Head of caudate nucleus (tissue), 42 donors: ENCODE measurements around the gene IRX2.

Source experiments
- DNase-seq, 42 donors: peaks; one replicate each; pipeline versions ENCODE4 v3.0.0 to v3.0.0-alpha.2; 2020 to 2021; ENCODE audit warnings: mixed read lengths in 7 of 42
- intact Hi-C: fragments of 100-400 bp; cut with DNase I; formaldehyde crosslinking; loops from one replicate; pipeline ENCODE4 v1.15.0; 2022

IRX2 gene

DNA sequence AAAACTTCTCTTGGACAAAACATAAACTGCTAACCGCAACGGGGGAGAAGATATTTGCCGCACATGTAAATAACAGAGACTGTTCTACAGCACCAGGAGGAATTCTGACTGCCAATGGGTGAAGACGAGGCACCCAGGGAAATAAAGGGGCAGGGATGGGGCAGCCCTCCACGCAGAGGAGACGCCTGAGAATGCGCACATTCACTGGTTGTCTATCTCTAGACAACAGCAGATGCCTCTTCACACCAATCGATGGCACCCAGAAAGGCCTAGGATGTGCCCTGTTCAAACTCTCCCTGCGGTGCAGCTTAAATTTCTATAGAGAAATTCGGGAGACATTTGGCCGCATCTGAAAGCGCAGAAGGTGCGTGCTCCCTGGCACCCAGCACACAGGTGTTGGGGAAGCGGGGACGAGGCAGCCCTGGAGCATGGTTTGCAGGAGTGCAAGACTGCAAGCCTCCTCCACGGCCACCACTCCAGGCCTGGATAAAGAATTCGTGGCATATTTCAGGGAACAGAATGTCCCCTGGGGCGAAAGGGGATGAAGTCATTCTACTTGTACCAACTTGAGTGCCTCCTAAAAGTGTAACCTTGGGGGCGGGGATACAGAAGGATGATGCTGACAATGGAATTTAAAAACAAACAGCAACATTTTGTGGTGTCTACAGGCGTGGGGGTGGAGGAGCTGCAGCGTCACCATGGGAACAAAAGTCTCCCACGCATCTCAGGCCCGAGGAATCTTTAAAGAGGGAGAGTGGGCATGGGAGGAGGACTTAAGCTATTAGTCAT is 6.3 kb upstream of the IRX2 start:
- intact Hi-C loops: no loop called here
- DNase-seq: peak in 2 of 42 donors; percentile 10 to 26

DNA sequence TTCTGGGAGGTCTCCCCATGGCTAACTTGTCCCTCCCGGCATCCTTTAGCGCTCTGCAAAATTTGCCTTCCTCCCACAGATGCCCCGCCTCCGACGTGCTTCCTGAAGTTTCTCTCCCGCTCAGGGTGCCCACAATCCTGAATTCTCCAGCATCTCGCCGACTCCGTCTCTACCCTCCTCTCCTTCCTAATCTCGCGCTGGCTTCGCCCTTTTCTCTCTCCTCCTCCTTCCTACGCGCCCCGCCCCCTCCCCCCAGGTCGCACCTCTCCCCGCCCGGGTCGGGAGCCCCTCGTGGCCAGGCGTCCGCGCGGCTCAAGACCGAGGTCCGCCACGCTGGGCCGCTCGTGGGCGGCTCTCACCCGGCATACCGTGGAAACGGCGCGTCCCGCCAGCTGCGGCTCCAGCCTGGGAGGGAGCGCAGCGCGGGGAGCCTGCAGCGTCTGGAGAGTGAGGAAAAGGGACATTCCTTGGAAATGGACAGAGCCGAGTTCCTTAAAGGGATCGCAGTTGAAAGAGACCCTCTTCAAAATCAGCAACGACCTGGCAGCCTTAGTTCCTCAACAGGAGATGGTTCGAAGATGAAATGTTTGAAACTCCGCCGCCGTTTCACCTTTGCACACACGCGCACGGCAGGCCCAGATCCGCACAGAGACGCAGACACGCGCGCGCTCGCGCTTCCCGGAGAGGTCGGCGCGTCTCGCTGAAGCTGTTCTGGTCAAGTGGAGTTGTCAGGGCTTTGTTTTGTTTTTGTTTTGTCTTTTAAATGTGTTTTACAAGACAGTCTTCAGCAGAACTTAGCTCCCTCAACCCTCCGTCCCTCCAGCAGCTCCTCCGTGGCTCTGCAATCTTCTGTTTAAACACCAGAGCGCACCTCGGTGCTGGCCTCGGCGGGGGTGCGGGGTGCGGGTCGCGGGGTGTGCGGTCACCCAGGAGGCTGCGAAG is 5.0 kb upstream of the IRX2 start:
- intact Hi-C loops: no loop called here
- DNase-seq: peak in 2 of 42 donors; percentile 25 to 34

DNA sequence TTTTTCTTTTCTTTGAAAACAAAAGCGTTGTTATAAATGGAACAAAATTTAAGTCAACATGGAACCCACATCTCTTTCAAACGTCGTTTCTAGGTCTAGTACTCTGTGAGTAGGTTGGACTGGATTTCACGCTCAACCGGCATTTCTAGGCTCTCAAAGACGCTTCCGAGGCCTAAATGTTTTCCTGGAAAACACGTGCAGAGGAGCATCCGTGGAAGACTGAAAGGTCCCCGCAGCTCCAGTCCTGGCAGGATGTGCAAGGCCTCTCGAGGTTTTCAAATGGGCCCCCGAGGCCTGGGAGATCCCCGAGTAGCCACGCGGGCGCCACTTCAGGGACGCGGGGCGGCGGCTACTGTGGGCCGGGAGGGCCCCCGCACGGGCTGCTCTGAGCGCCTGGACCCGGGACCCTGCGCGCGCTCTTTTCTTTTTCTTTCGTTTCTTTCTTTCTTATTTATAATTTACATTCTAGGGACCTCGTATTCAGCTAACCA is 4.2 kb upstream of the IRX2 start:
- peak in 1 of 42 donors; percentile 25 for DNase-seq
- intact Hi-C loops: no loop called here

DNA sequence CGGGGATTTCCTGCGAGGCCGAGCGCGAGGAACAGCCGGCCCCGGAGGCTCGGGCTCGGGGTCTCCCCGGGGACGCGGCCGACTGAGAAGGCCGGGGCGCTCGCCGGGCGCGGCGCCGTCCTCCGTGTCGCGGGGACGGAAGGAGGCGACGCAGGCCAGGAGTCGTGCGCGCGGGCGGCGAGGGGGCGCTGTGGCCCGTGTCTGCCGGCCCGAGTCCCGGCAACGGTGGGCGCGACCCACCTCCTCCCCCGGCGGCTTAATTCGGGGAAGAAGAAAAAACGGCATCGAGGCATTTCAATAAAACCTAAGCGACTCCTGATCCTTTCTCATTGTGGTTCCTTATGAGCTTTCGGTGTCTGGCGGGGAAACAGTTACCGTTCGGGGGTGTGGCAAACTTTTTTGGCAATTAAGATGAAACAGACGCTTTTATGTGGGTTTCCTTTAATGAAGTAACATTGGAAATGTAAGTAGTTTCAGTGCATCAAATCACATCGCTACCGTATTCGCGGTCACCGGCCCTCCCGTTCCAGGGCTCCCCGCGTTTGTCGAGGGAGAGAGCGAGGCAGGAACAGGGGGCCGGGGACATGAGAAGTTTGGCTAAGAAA is 3.7 kb upstream of the IRX2 start:
- DNase-seq: peak in 2 of 42 donors; percentile 31 to 35

DNA sequence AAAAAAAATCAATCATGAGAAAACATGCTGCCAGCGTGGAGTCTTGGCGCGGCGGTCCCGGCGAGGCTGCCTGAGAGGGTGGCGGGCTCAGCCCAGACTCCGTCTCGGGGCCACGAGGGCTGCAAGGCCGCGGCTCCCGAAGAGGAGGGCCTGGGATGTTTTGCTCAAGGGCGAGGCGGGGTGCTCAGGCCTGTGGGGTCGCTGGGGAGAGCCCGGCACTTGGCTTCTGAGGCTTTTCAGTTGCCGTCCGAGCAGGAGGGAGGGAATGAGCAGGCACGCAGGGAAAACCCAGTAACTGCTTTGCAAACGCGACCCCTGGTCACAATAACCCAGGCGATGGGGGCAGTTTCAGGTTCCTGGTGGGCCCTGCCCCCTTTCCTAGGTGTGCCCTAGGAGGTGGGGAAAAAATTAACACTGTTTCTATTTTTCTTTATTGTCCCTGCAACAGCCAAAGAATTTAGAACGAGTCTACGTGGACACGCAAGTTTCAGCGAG is 3.2 kb upstream of the IRX2 start:
- DNase-seq: peak in 2 of 42 donors; percentile 24 to 31
- intact Hi-C loops: no loop called here

More for the DNA sequence above, 3.7 kb upstream of the IRX2 start:
- intact Hi-C loops: no loop called here

DNA sequence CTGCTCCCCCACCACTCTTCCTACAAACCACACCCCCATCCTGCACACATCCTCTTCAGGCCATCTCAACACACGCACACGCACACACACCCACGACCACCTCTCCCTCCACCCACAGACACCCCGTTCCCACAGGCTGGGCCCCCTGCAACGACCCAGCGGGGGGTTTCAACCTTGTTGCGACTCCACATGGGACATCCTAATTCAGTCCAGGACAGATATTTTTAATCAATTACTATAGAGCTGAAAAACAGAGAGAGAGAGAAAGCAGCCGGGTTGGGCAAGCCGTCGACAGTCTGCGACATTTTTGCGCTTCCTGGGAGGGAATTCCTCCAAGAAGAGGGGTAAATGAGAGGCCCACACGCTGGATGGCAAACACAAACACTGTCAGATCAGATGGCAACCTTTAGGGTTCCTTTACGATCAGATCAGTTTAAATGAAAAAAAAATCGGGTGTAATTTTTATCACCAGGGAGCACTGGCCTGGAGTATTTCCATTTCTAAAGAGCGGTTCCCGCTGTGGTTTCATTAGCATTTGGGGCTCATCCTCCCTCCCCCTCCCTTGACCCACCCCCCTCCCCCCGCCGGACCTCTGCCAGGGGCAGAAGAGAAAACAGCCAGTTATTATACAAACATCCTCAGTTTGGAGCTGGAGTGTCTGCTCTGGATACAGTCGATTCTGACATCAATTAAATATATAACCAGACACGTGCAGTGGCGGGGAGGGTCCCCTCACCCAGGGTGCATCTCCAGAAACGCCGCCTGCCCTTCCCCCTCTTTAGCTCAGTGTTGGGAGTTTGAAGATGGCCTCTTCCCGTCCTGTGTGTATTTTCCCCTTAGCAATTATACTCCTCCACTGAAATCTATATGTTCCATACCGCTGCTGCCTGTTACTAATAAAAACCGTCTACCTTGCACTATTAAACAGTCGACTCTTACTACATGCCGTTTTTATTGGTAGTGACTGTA is 2.3 kb upstream of the IRX2 start:
- intact Hi-C loops: no loop called here
- DNase-seq: peak in 1 of 42 donors; percentile 25

DNA sequence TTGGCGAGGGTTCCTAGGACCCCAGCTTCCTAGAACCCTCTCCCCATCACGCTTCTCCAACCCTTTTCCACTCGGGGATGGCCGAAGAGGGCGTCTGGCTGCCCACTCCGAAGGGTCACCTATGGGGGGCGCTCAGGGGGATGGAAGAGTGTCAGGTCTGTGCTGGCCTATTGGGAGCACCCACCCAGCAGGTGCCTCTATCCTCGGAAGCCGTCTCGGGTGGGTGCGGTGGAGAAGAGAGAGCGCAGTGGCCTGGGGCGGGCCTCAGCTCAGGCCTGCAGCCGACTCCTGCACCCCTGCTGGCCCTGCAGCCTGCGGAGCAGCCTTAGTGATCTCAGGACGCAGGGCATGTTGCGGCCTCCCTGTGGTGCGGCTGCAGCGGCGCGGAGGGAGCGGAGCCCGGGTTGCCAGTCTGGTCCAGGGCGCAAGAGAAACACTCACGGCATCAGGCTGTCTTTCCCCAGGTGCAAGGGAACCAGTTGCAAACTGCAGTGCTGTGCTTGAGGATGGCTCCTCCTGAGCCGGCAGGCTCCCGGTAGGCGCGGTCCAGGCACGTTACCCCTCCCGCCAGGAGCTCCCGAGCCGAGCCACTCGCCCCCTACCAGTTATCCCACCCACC is 1.5 kb upstream of the IRX2 start:
- intact Hi-C loops: no loop called here
- DNase-seq: peak in 1 of 42 donors; percentile 19

DNA sequence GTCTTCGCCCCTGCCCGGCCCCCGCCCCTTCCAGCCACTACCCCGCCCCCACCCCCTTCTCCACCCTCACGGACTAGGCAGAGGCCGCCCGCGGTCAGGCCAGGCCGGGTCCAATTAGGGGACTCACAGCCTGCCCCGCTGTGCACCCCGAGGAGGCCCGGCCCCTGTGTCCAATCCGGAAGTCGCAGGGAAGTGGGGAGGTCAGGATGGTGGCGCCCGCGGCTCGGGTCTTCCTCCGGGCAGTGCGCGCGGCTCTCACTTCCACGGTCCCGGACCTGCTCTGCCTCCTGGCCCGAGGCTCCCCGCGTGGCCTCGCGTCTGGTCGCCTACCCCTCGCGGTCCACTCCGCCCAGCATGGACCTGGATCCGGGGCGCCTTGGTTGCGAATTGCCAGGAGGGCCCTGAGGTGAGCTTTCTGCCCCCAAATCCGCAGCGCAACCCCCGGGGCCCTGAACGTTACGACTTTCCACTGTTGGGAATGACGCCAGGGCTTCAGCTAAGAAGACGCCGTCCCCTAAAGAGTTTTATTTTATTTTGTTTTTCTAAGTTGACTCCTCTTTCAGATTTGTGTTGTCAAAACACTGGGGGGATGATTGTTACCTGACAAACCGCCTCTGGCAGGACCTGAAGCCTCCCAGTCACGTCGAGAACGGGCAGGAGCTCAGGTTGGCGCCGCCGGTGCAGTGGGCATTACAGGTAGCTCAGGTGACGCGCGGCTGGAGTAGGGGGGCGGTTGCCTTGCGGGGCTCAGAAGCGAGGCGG is 763 bp upstream of the IRX2 start:
- intact Hi-C loops: no loop called here
- peak in 3 of 42 donors; percentile 22 to 27 (median 24) for DNase-seq

DNA sequence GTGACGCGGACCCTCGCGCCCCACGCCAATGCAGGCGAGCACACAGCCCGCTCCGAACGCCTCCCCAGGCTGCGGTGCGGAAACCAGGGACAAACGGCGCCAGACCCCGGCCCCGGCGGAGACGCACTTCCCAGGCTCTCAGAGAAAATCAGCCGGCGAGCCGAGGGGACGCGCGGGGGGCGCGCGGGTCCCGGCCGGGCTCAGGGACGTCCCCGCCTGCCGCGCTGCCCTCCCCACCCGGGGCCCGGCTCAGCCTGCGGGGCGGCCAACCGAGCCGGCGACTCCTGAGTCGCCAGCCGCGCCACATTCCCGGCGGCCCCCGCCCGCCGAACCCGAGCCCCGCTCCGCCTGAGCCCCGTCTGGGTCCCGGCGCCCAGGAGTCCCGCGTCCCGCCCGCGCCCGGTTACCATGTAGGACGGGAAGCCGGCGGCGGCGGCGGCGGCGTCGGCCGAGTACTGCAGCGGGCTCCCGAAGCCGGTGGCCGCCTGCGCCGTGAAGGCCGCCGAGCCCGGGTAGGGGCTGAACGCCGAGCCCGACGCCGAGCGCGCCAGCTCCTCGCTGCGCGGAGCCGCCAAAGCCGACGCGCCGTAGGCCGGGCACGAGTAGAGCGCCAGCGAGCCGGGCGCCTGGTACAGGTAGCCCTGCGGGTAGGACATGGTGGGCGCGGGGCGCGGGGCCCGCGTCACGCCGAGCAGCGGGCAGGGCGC is 566 bp downstream of the IRX2 start:
- DNase-seq: peak in 3 of 42 donors; percentile 3 to 27 (median 20)
- intact Hi-C loops: no loop called here

DNA sequence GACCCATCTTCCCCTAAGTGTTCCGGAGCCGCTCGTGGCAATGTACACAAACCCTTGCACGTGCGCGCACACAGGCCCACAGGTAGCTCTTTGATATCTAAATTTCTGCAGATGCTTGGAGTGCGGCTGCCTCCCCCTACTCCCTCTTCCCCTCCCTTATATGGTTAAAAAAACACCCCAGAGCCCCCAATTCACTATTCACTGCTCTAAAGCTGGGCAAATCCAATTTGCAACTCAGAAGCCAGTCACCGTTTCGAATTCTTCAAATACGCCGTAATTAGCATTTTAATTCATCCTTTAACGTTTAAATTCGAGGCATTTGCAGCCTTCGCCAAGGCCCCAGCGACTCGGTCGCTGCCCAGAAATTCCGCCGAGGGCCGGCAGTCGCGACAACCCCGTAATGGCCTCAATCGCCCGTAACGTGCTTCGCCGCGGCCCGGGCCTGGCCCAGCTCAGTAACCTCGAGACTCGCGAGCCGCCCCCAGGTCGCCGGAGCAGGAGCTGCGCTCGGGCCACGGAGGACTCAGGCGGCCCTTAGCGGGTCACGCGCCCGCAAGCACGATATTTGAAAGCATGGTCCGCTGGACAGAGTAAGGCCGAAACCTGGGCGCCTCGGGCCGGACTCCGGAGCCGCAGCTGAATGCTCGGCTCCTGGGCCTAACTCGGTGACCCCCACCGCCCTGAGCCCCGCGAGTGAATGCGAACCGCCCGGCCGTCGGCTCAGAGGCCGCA is 1.3 kb downstream of the IRX2 start:
- DNase-seq: peak in 1 of 42 donors; percentile 25
- intact Hi-C loops: no loop called here

DNA sequence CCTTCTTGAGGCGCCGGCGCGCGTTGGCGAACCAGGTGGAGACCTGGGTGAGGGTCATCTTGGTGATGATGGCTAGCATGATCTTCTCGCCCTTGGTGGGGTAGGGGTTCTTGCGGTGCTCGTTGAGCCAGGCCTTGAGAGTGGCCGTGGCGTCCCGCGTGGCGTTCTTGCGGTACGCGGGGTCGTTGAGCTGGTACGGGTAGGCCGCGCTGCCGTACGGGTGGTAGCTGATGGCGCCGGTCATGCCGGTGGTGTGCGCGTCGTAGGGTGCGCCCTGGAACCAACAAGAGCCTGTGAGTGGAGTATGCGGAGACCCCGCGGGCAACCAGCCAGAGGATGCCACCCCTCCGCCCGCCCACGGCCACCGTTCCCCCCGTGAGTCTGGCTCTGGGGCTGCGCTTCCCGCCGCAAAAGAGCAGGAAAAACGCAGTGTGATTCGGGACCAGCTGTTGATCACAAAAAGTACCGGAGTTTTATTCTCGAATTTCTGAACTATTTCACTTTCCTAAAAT is 1.9 kb downstream of the IRX2 start:
- intact Hi-C loops: no loop called here
- peak in 3 of 42 donors; percentile 5 to 20 (median 19) for DNase-seq

DNA sequence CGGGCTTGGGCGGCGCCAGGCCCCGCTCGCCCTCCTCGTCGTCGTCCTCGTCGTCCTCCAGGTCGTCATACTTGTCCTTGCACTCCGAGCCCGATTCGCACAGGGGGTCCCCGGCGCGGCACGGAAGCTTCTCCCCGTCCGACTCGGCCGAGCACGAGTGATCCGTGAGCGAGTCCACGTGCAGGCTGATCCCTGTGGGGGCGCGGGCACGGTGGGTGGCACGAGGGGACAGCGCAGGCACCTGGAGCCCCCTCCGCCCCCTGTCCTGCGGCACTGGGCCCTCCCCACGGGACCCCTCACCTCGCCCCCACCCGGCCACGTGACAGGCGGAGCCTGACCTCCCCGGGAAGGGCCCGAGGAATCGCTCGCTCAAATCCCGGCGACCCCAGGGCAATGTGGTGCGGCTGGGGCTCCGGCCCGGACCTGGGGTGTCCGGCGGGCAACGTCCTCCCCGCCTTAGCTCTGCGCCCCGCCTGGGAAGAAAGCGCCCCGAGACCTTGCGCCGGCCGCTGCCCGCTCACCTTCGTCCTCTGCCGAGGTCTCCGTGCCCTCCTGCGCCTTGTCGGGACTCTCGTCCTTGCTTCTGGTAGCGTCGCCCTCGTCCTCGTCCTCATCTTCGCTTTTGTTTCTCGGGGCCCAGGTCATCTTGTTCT is 2.5 kb downstream of the IRX2 start:
- intact Hi-C loops: no loop called here
- DNase-seq: peak in 4 of 42 donors; percentile 3 to 16 (median 10)

DNA sequence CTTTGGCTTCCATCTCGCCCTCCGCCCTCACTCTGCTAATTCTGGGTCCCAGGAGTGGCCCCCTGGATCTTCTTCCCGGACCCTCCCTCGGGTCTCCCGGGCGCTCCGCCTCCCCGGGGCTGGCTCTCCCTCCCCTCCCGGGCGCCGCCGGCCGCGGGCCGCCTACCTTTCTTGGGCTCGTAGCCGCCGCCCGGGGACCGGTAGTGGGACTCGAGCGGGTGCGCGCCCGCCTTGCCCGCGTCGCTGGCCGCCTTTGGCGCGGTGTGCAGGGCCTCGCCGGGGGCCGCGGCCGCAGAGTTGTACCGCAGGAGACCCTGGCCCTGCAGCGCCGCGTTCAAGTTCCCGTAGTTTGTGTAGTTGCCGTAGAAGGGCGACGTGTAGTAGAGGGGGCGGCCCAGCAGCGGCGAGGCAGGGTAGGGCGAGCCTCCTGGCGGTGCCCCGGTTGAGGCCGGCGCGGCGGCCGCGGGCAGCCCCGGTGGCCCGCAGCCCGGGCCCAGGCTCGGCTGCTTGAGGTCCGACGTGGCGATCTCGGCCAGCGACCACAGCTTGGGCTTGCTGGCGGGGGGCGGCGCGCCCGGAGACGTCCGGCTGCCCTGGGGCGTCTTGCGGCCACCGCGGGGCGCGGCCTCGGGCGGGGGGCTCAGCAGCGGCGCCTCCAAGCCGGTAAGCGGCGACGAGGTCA is 3.2 kb downstream of the IRX2 start:
- intact Hi-C loops: no loop called here
- DNase-seq: peak in 4 of 42 donors; percentile 0 to 31 (median 11)
